PFSK-1 (cell line): ENCODE results near the gene ETV5.

Source experiments
- FOXP2 ChIP-seq: optimal IDR thresholded peaks from 2 replicates; pipeline ENCODE3; 2011; ENCODE audit warnings: borderline replicate concordance, control low read depth, inconsistent platforms; ENCODE audit not compliant: insufficient read depth; ENCODE audit errors: extremely low read length, extremely low read depth
- POLR2AphosphoS5 ChIP-seq: IDR thresholded peaks from 2 replicates; pipeline ENCODE4 v1.6.1; 2012; ENCODE audit warnings: low read depth, mild to moderate bottlenecking, control low read depth, low read length, moderate library complexity
- REST ChIP-seq, 2 experiments: IDR thresholded peaks; 2 replicates each; pipeline versions ENCODE4 v1.6.1 to v1.8.0; 2011 to 2012; ENCODE audit warnings: low read depth in 2 of 2, low read length in 2 of 2, control low read depth in 1 of 2, inconsistent platforms in 1 of 2, mild to moderate bottlenecking in 1 of 2, moderate library complexity in 1 of 2; ENCODE audit not compliant: insufficient read depth in 1 of 2
- SIN3A ChIP-seq: IDR thresholded peaks from 2 replicates; pipeline ENCODE4 v1.6.1; 2012; ENCODE audit warnings: mild to moderate bottlenecking, low read length, moderate library complexity, borderline replicate concordance; ENCODE audit not compliant: insufficient read depth
- TAF1 ChIP-seq: IDR thresholded peaks from 2 replicates; pipeline ENCODE4 v1.6.1; 2012; ENCODE audit warnings: low read length, control low read depth, borderline replicate concordance; ENCODE audit not compliant: insufficient read depth

ETV5 gene

GRCh38 chr3:185998136-185998535 lies 110.8 kb downstream of the ETV5 start:
- TF ChIP-seq SIN3A (no peak), TAF1 (no peak), FOXP2 (no peak), REST (IDR thresholded peaks at IDR 0.05; ENCODE audit: insufficient read depth in 1 of 2, low read depth in 2 of 2, low read length in 2 of 2) (no peak), POLR2AphosphoS5 (no peak)

GRCh38 chr3:185997130-185997529 lies 111.8 kb downstream of the ETV5 start:
- no peak for TF ChIP-seq SIN3A
- no peak for TF ChIP-seq TAF1
- TF ChIP-seq POLR2AphosphoS5: no peak
- no peak for TF ChIP-seq FOXP2
- TF ChIP-seq REST (IDR thresholded peaks at IDR 0.05; ENCODE audit: insufficient read depth in 1 of 2, low read depth in 2 of 2, low read length in 2 of 2): no peak
